ENCODE data around the gene SERPINA12. TPM values are rescaled to one million over a fixed set of nuclear protein-coding genes. Genes with fewer than 3 reads are reported as not detected.

The SERPINA12 gene
- total RNA-seq, 1 experiment from 2014 or later = not detected

DNA sequence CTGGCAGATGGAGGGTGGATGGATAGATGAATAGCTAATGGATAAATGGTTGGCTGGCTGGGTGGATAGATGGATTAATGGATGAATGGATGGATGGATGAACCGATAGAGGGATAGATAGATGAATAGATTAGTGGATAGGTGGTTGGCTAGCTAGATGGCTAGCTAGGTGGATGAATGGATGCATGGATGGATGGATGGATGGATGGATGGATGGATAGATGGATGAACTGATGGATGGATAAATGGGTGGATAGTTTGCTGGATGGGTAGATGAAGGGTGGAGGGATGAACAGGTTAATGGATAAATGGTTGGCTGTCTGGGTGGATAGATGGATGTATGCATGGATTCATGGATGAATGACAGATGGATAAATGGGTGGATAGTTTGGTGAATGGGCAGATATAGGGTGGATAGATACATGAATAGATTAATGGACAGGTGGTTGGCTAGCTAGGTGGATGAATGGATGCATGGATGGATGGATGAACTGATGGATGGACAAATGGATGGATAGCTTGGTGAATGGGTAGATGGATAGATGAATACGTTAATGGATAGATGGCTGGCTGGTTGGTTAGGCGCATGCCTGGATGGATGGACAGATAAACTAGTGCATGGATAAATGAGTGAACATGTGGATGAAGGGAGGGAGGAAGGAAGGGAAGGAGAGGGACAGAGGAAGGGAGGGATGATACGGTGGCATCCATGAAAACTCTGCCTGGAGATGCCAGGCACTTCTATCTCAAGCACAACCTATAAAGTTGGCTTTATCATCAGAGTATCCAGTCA lies 41.3 kb downstream of the SERPINA12 start:
- TF ChIP-seq, protein P1, sequence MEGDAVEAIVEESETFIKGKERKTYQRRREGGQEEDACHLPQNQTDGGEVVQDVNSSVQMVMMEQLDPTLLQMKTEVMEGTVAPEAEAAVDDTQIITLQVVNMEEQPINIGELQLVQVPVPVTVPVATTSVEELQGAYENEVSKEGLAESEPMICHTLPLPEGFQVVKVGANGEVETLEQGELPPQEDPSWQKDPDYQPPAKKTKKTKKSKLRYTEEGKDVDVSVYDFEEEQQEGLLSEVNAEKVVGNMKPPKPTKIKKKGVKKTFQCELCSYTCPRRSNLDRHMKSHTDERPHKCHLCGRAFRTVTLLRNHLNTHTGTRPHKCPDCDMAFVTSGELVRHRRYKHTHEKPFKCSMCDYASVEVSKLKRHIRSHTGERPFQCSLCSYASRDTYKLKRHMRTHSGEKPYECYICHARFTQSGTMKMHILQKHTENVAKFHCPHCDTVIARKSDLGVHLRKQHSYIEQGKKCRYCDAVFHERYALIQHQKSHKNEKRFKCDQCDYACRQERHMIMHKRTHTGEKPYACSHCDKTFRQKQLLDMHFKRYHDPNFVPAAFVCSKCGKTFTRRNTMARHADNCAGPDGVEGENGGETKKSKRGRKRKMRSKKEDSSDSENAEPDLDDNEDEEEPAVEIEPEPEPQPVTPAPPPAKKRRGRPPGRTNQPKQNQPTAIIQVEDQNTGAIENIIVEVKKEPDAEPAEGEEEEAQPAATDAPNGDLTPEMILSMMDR (conservative IDR thresholded peaks at IDR 0.05) = no peak

More for the DNA sequence above, 41.3 kb downstream of the SERPINA12 start:
- Histone ChIP-seq H3K14ac (ENCODE audit: insufficient read depth, low read length) (no peak overlapping the region), H2BK20ac (ENCODE audit: low read depth, low read length, poor library complexity, severe bottlenecking) (no peak overlapping the region), H3K27me3 (ENCODE audit: insufficient read depth, low read length) (no peaks in the 10 kb centered on the region), H4K5ac (ENCODE audit: insufficient read length, low read depth, low read length) (no peak overlapping the region), H4K91ac (ENCODE audit: insufficient read length, low read depth, low read length) (no peak overlapping the region), H2AK5ac (ENCODE audit: insufficient read length, low read length) (no peak overlapping the region), H4K8ac (replicated peaks; ENCODE audit: insufficient read length, low read depth, low read length) (no peak overlapping the region), H3T11ph (ENCODE audit: low read length) (no peak overlapping the region), H2BK15ac (ENCODE audit: low read depth, low read length) (no peak overlapping the region), H3K27ac (ENCODE audit: insufficient read length, low read depth, low read length) (no peak overlapping the region), H3K9ac (ENCODE audit: extremely low read depth, insufficient read length, low read length) (no peak overlapping the region), H3K18ac (ENCODE audit: insufficient read length, low read depth, low read length) (no peak overlapping the region), H2BK12ac (ENCODE audit: insufficient read length, low read depth, low read length) (no peak overlapping the region), H2BK5ac (ENCODE audit: insufficient read length, low read length) (no peak overlapping the region), H3K4me2 (ENCODE audit: insufficient read depth, insufficient read length, low read length) (no peak overlapping the region), H2AFZ (ENCODE audit: low read length) (no peak overlapping the region), H2BK120ac (ENCODE audit: low read depth, low read length, poor library complexity, severe bottlenecking) (no peak overlapping the region), H3K79me1 (ENCODE audit: insufficient read depth, low read depth, low read length, poor library complexity, severe bottlenecking) (no peaks in the 10 kb centered on the region), H3K23ac (ENCODE audit: insufficient read length, low read depth, low read length) (no peak overlapping the region), H3K23me2 (ENCODE audit: insufficient read length, low read depth, low read length, poor library complexity, severe bottlenecking) (no peaks in the 10 kb centered on the region), H3K9me3 (ENCODE audit: control insufficient read depth, low read depth, low read length) (no peaks in the 10 kb centered on the region), H3K4me1 (ENCODE audit: insufficient read depth, low read length) (no peaks in the 10 kb centered on the region), H3K79me2 (ENCODE audit: insufficient read depth, low read length) (no peaks in the 10 kb centered on the region), H3K56ac (ENCODE audit: insufficient read length, low read depth, low read length) (no peak overlapping the region), H3K4ac (ENCODE audit: low read depth, low read length) (no peak overlapping the region), H4K20me1 (ENCODE audit: control insufficient read depth, insufficient read depth, insufficient read length) (no peaks in the 10 kb centered on the region)
- peak; percentile 1 for DNase-seq
- H3K4me3 Mint-ChIP-seq = no peak overlapping the region; a peak in 1 of 5 replicates
- no CpG with 5 or more reads among the region's 4 CpGs for WGBS (ENCODE audit: extremely low coverage, insufficient read length, low lambda C conversion rate)
- peaks cover 0 to 2% of the 10 kb centered on the region in 2 experiments; a peak in 2 of 4 replicates for H3K4me1 Mint-ChIP-seq
- H3K27ac Mint-ChIP-seq = no peak overlapping the region
- H3K9me3 Mint-ChIP-seq = peaks cover 12 to 15% of the 10 kb centered on the region in 2 experiments
- peaks cover 0 to 5% (median 0%) of the 10 kb centered on the region in 3 experiments; a peak in 2 of 7 replicates for H3K36me3 Mint-ChIP-seq (ENCODE audit: insufficient read depth in 1 of 3, low read depth in 3 of 3)
- H3K27me3 Mint-ChIP-seq (ENCODE audit: low read depth) = peaks cover 13% of the 10 kb centered on the region

All from H9 (cell line).